DOHH2 (cell line): ENCODE results near the gene SLC2A13.

Source experiments
- CTCF ChIP-seq: fragments of 200-600 bp; sonication (generic); IDR thresholded peaks from one replicate; pipeline ENCODE4 v1.5.1; 2014; ENCODE audit warnings: antibody characterized with exemption, mild to moderate bottlenecking, low read depth, low read length; ENCODE audit not compliant: poor library complexity, severe bottlenecking
- EZH2phosphoT487 ChIP-seq: fragments of 200-600 bp; sonication (generic); IDR thresholded peaks from 2 replicates; pipeline ENCODE4 v1.6.1; 2017; ENCODE audit warnings: borderline replicate concordance, mild to moderate bottlenecking, antibody characterized with exemption, low read length, moderate library complexity, mixed read lengths

GRCh38 chr12:39986674-39987073 is 119.2 kb downstream of the SLC2A13 start:
- TF ChIP-seq CTCF: no peak
- TF ChIP-seq EZH2phosphoT487: no peak
